Hindlimb muscle (tissue), 1 donor: ENCODE data around the gene STX11. TPM values are rescaled to one million over a fixed set of nuclear protein-coding genes. Genes with fewer than 3 reads are reported as not detected.
A peak's percentile ranks its signal among the peaks of the same experiment; 100 is the strongest.
"Not testable (repeated sequence)": the region's sequence is repeated elsewhere in the genome, so short reads cannot be mapped to it uniquely, and the experiment has no call there.

ENCODE experiments used
- DNase-seq: peaks from one replicate; pipeline ENCODE4 v3.0.0-alpha.2; 2013
- polyA plus RNA-seq: library from polyadenylated mRNA; unstranded; fragments of 120-200 nt; gene quantifications from one replicate; pipeline ENCODE4 v1.2.1, GENCODE V29; 2013; ENCODE audit not compliant: insufficient read length

Gene STX11
- 3.0 TPM for polyA plus RNA-seq

DNA sequence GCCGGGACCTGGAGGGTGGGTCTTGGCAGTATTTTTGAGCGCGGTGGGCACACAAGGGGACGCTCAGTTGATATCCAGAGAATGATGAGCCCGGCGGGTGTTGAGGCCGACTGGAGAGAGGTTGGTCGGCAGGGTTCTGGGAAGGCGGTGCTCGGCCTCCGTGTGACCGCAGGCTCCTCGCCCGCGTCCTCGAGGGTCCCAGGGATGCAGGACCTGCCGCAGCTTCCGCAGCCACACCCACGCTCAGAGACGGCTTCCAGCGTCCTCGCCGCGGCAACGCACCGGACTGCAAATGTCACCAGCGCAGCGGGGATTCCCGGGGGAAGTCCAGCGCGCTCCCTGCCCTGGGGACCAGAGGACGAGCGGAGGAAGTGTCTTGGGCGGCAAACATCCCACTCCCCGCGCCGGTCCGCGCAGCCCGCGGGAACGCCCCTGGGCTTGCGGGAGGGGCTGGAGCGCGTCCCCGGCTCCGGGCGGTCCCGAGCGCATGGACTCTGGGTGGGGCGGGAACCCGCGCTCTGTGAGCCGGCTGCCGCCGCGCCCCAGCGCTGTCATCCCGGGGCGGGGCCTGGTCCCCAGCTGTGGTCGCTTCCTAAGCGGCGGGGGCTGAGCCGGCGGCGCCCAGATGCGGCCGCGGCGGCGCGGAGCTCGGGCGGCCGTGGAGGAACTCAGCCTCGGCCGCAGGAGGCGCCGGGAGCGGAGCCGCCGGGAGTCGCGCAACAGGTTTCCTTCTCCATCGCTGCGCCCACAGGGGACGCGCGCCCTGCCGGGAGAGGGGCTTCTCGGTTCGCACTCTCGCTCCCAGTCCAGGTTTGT lies at the start of gene STX11:
STX11 (plus strand) TSS at position 624 of the 816 bp plus-strand sequence. CDS start 36,111 bp downstream, outside the sequence.
- peak; percentile 77 for DNase-seq

DNA sequence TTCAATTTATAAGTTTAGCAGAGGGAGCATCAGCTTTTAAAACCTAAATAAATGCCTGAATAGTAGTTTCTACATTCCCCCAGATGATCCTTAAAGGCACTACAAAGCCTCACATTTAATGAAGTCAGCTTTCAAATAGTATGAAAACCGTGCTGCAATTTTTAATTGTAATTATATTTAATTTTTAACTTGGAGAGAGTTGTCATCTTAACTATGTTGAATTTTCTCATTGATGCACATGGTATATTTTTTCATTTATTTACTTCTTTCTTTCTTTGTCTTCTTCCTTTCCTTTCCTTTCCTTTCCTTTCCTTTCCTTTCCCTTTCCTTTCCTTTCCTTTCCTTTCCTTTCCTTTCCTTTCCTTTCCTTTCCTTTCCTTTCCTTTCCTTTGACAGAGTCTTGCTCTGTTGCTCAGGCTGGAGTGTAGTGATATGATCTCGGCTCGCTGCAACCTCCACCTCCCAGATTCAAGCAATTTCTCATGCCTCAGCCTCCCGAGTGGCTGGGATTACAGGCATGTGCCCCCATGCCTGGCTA lies 47.2 kb upstream of the STX11 start:
- DNase-seq, result no peak

DNA sequence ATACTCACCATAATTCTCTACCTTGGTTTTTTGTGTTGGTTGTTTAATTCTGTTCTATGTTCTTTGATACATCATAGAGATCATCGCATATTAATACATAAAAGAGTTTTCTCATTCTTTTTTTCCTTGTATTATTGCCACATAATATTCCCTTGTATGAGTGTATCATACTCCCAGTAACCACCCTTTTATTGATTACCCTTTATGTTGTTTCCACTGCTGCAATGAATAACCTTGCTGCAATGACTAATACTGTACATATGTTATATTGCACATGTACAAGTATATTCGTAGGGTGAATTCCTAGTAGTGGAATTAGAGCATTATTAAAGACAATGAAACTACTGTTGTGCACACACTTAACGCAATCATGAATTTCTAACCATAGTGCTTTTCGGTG lies 45.8 kb upstream of the STX11 start:
- no peak for DNase-seq

DNA sequence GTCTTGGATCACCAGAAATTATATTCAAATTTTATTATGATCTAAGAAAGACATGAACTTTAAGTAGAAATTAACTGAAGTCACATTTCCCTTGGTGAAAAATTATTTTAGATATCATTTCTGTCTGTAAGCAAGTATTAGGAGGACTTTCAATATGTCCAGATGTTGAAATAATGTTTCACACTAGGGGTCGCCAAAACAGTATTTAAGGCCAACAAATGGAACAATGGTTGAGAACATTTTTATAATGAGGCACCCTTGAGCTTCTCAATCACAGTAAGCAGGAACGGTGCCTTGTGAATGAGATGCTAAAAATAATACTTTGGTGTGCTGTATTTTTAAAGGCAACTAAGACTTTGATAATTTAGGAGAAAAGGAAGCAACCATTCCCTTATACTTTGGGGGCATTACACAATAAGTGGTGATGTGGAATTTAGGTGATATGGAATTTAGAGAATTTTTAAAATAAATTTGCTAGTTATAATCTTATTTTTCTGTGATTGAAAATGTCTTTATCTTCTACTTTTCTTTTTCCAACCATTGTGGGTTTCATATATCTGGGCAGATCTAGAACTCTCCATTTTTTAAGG lies 45.3 kb upstream of the STX11 start:
- DNase-seq, result peak; percentile 61

DNA sequence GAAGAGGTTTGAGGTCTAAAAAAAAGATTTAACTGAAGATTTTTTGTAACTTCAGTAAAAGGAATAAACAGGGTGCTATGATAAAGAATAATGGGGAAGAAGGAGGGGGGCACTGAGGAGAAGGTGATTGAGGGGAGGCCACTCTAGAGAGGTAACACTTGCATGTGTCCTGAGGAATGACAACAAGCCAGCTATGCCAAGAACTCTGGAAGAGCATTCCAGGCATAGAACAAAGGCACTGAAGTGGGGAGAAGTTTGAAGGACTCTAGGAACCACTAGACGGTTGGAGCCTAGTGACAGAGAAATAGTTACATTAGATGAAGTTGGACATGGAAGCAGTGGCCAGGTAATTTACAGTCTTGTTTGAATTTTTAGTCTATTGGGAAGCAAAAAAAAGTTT lies 44.1 kb upstream of the STX11 start:
- no peak for DNase-seq

DNA sequence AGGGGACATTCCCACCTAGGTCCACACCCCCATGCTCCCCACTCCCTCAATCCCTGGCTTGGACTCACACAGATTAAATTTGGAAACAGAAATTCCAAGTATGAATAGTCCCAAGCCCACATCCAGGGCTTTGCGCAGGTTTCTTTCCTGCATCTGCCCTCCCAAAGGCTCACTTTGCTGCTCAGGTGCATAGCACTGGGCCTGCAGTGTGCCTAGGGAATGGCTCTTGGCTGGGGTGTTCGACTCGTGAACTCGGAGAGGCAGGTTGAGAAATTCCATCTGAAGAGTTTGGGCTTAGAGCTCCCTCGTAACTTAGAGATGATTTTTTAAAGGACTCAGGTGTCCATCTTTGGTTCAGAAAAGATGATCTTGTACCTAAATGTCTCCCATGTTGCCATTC lies 40.1 kb upstream of the STX11 start:
- no peak for DNase-seq

DNA sequence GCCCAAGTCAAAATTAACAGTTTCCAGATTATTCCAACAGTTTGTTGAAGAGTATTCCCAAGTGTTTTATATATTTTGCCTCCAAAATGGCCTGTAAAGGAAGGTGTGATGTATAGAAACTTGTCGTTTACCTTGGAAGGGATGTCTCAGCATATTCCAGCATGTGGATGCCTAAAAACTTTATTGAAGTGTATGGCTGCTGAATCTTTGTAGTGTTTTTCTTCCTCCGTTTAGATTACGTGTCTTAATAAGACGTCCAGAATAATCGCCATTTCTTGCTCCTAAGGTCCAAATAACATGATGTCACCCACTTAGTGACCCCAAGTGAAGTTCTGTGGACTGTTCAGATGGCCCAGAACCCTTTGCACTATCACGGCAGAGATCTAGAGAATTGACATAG lies 37.0 kb upstream of the STX11 start:
- DNase-seq, result no peak

DNA sequence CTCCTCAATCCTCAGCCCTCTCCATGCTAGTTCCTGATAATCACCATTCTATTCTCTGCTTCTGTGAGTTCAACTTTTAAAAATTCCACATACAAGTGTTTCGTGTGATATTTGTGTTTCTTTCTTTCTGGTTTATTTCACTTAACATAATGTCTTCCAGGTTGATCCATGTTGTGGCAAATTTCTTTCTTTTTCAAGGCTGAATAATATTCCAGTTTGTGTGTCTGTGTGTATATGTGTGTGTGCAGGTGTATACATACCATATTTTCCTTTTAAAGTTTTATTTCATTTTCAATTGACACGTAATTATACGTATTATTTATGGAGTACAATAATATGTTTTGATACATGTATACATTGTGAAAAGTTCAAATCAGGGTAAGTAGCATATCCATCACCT lies 35.1 kb upstream of the STX11 start:
- no peak for DNase-seq

DNA sequence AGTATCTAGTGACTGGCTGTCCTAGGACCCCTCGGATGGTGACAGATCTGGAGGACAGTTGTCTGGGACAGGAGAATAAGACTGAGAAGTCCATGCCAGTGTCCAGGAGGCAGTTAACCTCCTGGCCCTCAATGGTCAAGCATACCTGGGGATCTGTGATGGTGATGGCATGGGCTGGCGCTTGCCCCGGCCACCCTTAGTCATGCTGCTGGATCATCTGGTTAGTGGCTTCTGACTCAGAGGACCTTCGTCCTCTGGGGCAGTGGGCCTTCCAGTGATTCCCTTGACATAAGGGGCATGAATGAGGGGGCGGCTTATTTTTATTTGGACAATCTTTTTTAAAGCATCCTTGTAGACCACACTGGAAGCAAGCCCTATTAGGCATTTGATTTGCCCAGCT lies 30.9 kb upstream of the STX11 start:
- no peak for DNase-seq

DNA sequence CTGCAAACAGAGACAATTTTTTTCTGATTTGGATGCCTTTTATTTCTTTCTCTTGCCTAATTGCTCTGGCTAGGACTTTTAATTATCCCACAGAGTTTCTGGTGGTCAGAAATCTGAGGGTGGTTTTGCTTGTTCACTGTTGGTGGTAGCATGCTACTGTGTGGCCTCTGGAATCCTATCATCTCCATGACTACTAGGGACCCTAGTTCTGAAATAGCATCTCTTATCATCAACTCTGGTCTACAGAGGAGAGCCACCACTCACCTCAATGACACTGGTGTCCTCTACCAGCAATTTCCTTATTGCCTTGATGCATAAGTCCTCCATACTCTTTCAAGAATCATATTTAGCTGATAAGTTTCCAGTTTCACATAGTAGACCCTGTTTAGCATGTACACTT lies 27.5 kb upstream of the STX11 start:
- no peak for DNase-seq

DNA sequence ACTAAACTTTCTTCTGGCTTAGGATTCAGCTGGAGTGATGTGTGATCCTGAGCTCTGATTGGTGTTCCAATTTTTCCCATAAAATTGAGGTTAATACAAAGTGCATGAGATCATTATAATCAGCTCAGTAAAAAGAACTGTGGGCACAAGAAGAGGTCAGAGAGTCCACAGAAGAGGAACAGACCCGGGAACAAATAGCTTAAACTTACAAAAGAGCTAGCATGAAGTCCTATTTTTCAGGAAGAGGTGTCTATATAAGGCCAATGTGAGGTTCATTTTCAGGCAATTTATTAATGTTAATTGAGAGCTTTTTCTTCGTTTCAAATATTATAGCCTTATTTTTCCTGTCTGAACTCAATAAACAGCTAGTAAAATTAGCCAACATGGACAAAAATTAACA lies 26.9 kb upstream of the STX11 start:
- no peak for DNase-seq

DNA sequence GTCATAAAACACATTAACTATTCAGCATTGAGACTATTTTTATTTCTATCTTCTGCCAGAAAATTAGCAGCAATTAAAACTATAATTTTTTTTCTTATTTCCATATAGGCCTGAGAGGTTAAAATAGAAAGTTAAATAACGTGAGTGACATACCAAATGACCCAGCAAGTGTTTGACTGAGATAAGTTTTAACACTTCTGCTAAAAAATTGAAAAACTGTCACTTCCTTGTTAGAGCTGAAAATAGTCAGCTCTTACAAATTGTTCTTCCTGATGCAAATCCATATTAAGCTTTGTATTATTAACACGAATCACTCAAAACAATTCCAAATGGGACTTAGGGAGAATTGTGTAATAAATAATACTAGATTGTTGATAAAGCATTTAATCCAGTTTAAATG lies 26.5 kb upstream of the STX11 start:
- no peak for DNase-seq

DNA sequence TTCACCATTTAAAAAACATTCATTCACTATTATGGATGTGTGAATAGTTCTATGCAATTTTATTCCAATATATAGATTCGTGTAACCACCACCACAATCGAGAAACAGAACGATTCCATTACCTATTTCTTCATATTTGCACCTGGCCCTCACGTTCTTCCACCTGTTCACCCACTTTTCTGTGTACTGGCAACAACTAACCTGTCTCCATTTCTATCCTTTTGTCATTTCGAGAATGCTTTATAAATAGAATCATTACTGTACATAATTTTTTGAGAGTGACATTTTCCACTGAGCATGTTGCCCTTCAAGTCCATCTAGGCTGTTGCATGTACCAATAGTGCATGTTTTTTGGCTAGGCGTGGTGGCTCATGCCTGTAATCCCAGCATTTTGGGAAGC lies 23.2 kb upstream of the STX11 start:
- no peak for DNase-seq

DNA sequence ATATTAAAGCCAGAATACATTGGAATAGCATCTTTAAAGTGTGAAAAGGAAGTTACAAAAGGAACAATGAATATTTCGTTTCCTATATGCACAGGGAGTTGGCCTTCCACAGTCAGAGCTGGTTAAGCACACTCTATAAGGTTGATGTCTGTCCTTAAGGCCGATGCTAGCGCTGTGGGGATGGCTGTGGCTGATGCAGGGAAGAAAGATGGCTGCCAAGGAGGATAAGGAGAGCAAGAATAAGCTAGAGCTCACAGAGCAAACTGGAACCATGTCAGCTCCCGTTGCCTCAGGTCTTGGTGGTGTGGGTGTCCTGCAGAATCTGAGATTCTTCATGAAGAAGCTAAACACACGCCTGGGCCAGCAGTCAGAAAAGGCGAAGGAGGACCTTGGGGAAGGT lies 20.8 kb upstream of the STX11 start:
- no peak for DNase-seq

DNA sequence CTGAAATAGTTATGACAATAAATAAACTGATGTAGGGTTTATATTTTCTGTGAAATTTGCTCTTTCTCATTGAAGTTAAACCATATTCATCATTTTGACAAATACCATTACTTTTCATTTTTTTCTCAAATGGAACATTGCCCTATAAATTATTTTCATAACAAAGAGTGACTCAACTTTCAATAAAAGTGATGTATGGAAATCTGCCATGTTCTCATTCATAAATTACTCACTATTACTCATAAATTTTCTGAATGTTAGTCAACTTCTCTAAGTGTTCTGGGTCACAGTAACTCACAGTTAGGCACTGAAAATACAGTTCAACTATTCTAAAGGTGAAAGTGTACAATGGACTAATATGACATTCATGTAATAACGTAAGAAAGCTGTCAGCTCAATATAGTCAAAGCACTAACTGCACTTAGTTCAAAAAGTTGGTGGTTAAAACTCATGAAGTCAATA lies 19.0 kb upstream of the STX11 start:
- DNase-seq, result no peak

DNA sequence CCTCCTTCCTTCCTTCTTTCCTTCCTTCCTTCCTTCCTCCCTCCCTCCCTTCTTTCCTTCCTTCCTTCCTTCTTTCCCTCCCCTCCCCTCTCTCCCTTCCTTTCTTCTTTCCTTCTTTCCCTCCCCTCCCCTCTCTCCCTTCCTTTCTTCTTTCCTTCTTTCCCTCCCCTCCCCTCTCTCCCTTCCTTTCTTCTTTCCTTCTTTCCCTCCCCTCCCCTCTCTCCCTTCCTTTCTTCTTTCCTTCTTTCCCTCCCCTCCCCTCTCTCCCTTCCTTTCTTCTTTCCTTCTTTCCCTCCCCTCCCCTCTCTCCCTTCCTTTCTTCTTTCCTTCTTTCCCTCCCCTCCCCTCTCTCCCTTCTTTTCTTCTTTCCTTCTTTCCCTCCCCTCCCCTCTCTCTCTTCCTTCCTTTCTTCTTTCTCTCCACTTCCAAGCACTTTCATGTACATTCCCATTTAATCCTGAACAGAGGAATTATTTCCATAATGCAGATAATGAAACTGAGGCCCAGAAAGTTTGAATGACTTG lies 18.1 kb upstream of the STX11 start:
- DNase-seq, result not testable (repeated sequence)

DNA sequence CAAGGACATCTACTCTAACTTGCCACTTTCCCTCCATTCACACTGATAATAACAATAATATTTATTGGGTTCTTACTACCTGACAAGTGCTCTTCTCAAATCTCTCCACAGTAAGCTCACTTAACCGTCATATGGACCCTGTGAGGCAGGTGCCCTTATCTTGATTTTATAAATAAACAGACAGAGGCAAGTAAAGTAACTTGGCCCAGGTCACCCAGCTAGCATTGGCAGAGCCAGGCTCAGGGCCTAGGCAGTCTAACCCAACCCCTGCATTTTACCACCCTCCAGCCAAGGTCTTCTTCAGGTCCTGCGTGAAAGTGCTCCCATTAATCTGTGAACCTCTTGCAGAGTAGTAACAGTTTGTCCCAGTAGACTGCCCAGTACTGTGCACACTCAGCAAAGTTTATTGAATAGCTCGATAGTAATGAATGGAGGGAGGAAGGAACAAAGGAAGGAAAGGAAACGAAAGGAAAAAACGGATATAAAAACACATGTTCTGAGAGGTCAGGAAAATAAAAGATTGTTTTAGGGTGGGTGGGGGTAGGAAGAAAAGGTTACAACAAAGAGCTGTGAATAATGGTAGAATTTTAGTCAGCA lies 17.0 kb upstream of the STX11 start:
- DNase-seq, result no peak

DNA sequence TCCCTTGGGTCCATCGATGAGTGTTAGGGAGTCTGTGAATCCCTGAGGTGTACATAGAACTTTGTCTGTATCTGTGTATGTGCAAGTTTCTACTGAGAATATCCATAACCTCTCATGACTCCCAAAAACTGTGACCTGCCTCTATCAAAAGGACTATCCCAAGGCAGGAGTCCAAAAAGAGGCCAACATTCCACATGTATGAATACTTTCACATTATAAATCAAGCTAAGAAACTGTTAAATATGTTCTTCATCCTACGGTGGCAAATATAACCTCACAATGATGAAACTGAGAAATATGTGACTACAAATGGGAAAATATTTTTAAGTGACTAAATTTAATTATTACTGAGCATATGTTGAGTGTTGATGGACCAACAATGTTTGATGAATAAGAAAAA lies 16.1 kb upstream of the STX11 start:
- DNase-seq, result no peak

DNA sequence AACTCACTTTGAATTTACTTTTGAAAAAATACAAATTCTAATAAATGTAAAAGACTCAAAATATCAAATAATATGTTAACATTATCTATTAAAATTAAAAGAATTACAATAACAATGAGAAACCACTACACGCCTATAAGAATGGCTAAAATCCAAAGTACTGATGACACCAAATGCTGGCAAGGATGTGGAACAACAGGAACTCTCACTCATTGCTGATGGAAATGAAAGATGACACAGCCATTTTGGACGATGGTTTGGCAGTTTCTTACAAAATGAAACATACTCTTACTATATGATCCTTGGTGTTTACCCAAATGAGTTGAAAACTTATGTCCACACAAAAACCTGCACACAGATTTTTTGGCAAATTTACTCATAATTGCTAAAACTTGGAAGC lies 15.6 kb upstream of the STX11 start:
- no peak for DNase-seq

DNA sequence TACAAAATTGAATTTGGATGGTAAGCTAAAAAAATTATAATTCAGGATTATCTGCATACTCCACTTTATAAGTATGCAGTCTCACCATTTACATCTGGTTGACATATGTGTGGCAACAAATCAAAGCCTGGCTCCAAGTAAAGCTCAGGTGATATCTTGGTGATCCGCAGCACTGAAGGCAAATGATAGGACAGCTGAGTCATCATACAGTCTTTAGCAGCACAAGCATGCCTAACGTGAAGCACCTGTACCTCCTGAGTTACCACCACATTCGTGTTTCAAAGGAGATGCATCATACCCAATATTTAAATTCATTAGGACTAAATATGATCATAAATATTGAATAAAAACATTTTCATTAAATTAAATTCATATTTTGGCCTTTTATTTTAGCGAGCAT lies 11.8 kb upstream of the STX11 start:
- DNase-seq, result no peak

DNA sequence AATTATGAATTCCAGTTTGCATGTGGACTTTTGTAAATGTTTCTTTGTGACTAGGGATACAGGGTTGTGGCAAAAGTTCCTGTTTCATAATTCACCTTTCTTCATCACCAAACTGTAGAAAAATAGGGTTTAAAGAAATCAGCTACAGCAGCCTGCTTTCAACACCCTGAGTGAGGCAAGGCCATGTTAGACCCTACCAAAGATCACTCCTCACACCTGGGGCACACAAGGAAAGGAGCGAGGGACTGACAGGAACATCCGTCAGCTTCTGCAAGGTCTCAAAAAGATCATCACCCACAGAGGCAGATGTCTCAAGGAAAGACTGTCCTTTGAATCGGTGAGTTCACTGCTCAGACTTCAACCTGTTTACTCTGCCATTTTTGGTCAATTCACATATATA lies 10.5 kb upstream of the STX11 start:
- DNase-seq, result no peak

DNA sequence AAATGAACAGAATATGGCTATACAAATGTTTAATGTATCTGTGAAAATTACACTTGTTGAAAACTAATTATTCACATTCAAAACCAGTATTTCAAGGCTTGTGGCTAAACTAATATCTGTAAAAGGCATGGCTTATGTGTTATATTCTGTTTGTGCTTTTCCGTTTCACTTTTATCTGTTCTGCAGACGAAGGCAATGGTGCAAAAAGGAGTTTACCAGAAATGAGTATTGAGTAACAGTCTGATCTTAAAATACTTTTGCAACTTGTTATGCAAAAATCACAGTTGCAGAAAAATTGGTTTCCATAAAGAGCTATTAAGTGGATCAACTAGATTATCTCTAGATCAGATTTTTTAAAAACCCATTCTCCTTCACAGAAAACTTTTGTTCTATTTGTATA lies 9.4 kb upstream of the STX11 start:
- no peak for DNase-seq

DNA sequence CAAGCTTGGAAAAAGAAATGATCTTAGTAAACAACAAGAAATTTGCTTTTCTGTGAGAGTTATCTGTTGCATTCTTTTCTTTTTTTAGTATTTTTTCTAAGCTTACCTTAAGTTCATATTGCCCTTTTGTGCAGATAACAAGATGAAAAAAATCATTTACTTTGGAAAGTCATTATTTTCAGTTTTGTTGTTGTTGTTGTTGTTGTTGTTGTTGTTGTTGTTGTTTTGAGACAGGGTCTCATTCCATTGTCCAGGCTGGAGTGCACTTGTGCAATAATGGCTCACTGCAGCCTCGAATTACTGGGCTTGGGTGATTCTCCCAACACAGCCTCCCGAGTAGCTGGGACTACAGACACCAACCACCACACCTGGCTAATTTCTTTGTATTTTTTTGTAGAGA lies 8.8 kb upstream of the STX11 start:
- DNase-seq, result no peak

DNA sequence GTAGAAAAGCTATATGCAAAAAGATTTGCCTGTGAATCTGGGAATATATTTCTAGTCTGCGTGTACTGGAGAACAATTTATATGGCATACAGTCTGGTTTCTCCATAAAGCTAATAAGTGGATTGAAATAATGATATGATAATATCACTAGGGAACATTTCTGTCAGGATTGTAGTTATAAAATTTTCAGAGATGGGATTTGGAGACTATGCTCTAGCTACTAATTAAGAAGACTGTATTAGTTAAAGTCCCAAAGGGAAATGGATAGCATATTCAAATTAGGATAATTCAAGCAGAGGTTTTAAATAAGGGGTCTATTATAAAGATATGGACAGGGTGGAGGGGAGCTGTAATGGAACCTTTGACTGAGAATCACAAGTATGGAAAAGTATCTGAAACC lies 7.2 kb upstream of the STX11 start:
- DNase-seq, result no peak
